HEK293T (cell line): Measurements from ENCODE around the gene BTBD1.

ENCODE experiments used
- CTCF ChIA-PET: fragments of 350-600 bp; formaldehyde crosslinking; extraction: SDS; loops from one replicate; lab custom pipeline; 2021; ENCODE audit warnings: antibody characterized with exemption, inconsistent platforms; lab: Yijun Ruan, JAX
- POLR2A ChIA-PET: fragments of 350-600 bp; formaldehyde crosslinking; extraction: SDS; loops from one replicate; lab custom pipeline; 2020; ENCODE audit warnings: antibody characterized with exemption, inconsistent platforms; lab: Yijun Ruan, JAX
- DNase-seq: peaks from one replicate; pipeline ENCODE4 v3.0.0; 2012; ENCODE audit warnings: mixed read lengths; ENCODE audit errors: extremely low spot score
- ARNT ChIP-seq: fragments of 450-650 bp; IDR thresholded peaks from 2 replicates; pipeline ENCODE4 v1.6.1; 2017; ENCODE audit warnings: mild to moderate bottlenecking
- BHLHE40 ChIP-seq: fragments of 450-650 bp; IDR thresholded peaks from 2 replicates; pipeline ENCODE4 v1.6.1; 2016; ENCODE audit warnings: mild to moderate bottlenecking, moderate library complexity, borderline replicate concordance
- CTBP1 ChIP-seq: fragments of 450-650 bp; IDR thresholded peaks from 2 replicates; pipeline ENCODE4 v1.6.1; 2016; ENCODE audit warnings: borderline replicate concordance
- ELF4 ChIP-seq: fragments of 450-650 bp; IDR thresholded peaks from 2 replicates; pipeline ENCODE4 v1.6.1; 2017; ENCODE audit warnings: antibody characterized with exemption
- FOXA1 ChIP-seq: fragments of 450-650 bp; IDR thresholded peaks from 2 replicates; pipeline ENCODE4 v1.6.1; 2016; ENCODE audit warnings: mild to moderate bottlenecking
- FOXK2 ChIP-seq: fragments of 450-650 bp; IDR thresholded peaks from 2 replicates; pipeline ENCODE4 v1.6.1; 2016; ENCODE audit warnings: mild to moderate bottlenecking
- FOXM1 ChIP-seq: fragments of 450-650 bp; IDR thresholded peaks from 2 replicates; pipeline ENCODE4 v1.6.1; 2017; ENCODE audit warnings: mild to moderate bottlenecking, borderline replicate concordance
- HDGF ChIP-seq: fragments of 450-650 bp; IDR thresholded peaks from 2 replicates; pipeline ENCODE4 v1.6.1; 2017; ENCODE audit warnings: antibody characterized with exemption, borderline replicate concordance
- L3MBTL2 ChIP-seq: fragments of 450-650 bp; conservative IDR thresholded peaks from 2 replicates; pipeline ENCODE4 v1.6.1; 2016; ENCODE audit warnings: mild to moderate bottlenecking
- LEF1 ChIP-seq: fragments of 450-650 bp; IDR thresholded peaks from 2 replicates; pipeline ENCODE4 v1.6.1; 2017; ENCODE audit warnings: mild to moderate bottlenecking, borderline replicate concordance
- NFRKB ChIP-seq: fragments of 450-650 bp; IDR thresholded peaks from 2 replicates; pipeline ENCODE4 v1.6.1; 2016; ENCODE audit warnings: mild to moderate bottlenecking, moderate library complexity
- PKNOX1 ChIP-seq: fragments of 450-650 bp; IDR thresholded peaks from 2 replicates; pipeline ENCODE4 v1.6.1; 2016
- SP1 ChIP-seq: fragments of 450-650 bp; IDR thresholded peaks from 2 replicates; pipeline ENCODE4 v1.6.1; 2017
- SUZ12 ChIP-seq: fragments of 450-650 bp; IDR thresholded peaks from 2 replicates; pipeline ENCODE4 v1.6.1; 2016; ENCODE audit warnings: mild to moderate bottlenecking
- TARDBP ChIP-seq: fragments of 450-650 bp; IDR thresholded peaks from 2 replicates; pipeline ENCODE4 v1.6.1; 2016
- ZNF384 ChIP-seq: fragments of 450-650 bp; IDR thresholded peaks from 2 replicates; pipeline ENCODE4 v1.6.1; 2016

The BTBD1 gene

GRCh38 chr15:83106994-83107840 lies 40.2 kb upstream of the BTBD1 start, which contains the start of gene TM6SF1:
Gene TM6SF1 (plus strand): TSS chr15:83107645. CDS start chr15:83107681, 36 bp downstream.
- ChIA-PET CTCF (interaction anchor here (1.4 kb wide), 1 partner anchor 13 kb away, joined by 4 read pairs; no protein-coding TSS in a partner anchor), POLR2A (interaction anchor here (1.5 kb wide), 1 partner anchor 40 kb away, joined by 6 read pairs; the partner anchor contains the start of gene BTBD1)
- TF ChIP-seq L3MBTL2 (no peak), FOXM1 (peak; percentile 60), LEF1 (peak; percentile 67; the same call in 1 of the 2 replicates)
- peak; percentile 48 for DNase-seq

GRCh38 chr15:83105440-83105839 lies 38.4 kb upstream of the BTBD1 start:
- CTCF ChIA-PET: no interaction called here
- POLR2A ChIA-PET: interaction anchor here (0.6 kb wide), 1 partner anchor 39 kb away, joined by 3 read pairs; no protein-coding TSS in a partner anchor

GRCh38 chr15:83104141-83104540 lies 37.1 kb upstream of the BTBD1 start:
- DNase-seq: no peak
- CTCF ChIA-PET: no interaction called here
- POLR2A ChIA-PET: no interaction called here
- TF ChIP-seq FOXM1: no peak
- no peak for TF ChIP-seq L3MBTL2
- no peak for TF ChIP-seq TARDBP
- no peak for TF ChIP-seq BHLHE40
- no peak for TF ChIP-seq FOXK2
- TF ChIP-seq SP1: no peak
- TF ChIP-seq ELF4: no peak
- TF ChIP-seq NFRKB: no peak

More at GRCh38 chr15:83105440-83105839, 38.4 kb upstream of the BTBD1 start:
- no peak for DNase-seq
- no peak for TF ChIP-seq HDGF
- no peak for TF ChIP-seq SUZ12
- no peak for TF ChIP-seq TARDBP
- no peak for TF ChIP-seq ARNT
- TF ChIP-seq ELF4: no peak
- no peak for TF ChIP-seq FOXA1
- TF ChIP-seq ZNF384: no peak
- TF ChIP-seq FOXK2: no peak
- no peak for TF ChIP-seq CTBP1

GRCh38 chr15:83102346-83102745 lies 35.3 kb upstream of the BTBD1 start:
- no peak for DNase-seq
- TF ChIP-seq FOXA1 (no peak), NFRKB (no peak), BHLHE40 (no peak), SP1 (no peak), LEF1 (no peak)
- CTCF ChIA-PET: no interaction called here
- POLR2A ChIA-PET: no interaction called here

GRCh38 chr15:83100097-83100646 lies 33.1 kb upstream of the BTBD1 start:
- POLR2A ChIA-PET: no interaction called here
- CTCF ChIA-PET: no interaction called here
- TF ChIP-seq LEF1: no peak
- no peak for DNase-seq

- TF ChIP-seq FOXA1 (no peak), FOXM1 (no peak), ARNT (no peak), ELF4 (no peak), ZNF384 (no peak), SP1 (no peak), CTBP1 (no peak), HDGF (no peak), LEF1 (no peak)
- no peak for DNase-seq
- ChIA-PET POLR2A (no interaction called here), CTCF (no interaction called here)
Observed at GRCh38 chr15:83099290-83099689, 32.2 kb upstream of the BTBD1 start.

- ChIA-PET POLR2A (no interaction called here), CTCF (no interaction called here)
- DNase-seq: no peak
- TF ChIP-seq ELF4 (no peak), FOXA1 (no peak), SP1 (no peak), PKNOX1 (no peak)
Observed at GRCh38 chr15:83098079-83098478, 31.0 kb upstream of the BTBD1 start.

- TF ChIP-seq SUZ12 (no peak), PKNOX1 (no peak), LEF1 (no peak), ARNT (no peak), FOXM1 (no peak), SP1 (no peak), TARDBP (no peak), CTBP1 (no peak), FOXK2 (no peak), FOXA1 (no peak), NFRKB (no peak), L3MBTL2 (no peak), ELF4 (no peak), ZNF384 (no peak)
- no peak for DNase-seq
- CTCF ChIA-PET: interaction anchor here (1.2 kb wide), 1 partner anchor 12 kb away, joined by 4 read pairs; no protein-coding TSS in a partner anchor
- POLR2A ChIA-PET: no interaction called here
Observed at GRCh38 chr15:83094583-83094982, 27.5 kb upstream of the BTBD1 start.
